Measurements from ENCODE around the gene SIM2. TPM values are rescaled to one million over a fixed set of nuclear protein-coding genes. Genes with fewer than 3 reads are reported as not detected.

The SIM2 gene
- total RNA-seq, 1 experiment from 2014 or later: not detected

GRCh38 chr21:36730291-36731281, 31.7 kb downstream of the SIM2 start:
- no peak for TF ChIP-seq CTCF (conservative IDR thresholded peaks at IDR 0.05)
- no peak overlapping the region for H2AFZ ChIP-seq (ENCODE audit: low read length)
- DNase-seq: no peak
- no peaks in the 10 kb centered on the region for H3K4me1 ChIP-seq (ENCODE audit: insufficient read depth, low read length)
- H3K4me3 Mint-ChIP-seq: no peak overlapping the region
- H4K8ac ChIP-seq (replicated peaks; ENCODE audit: insufficient read length, low read depth, low read length): no peak overlapping the region
- H3K4ac ChIP-seq (ENCODE audit: low read depth, low read length): no peak overlapping the region
- no peaks in the 10 kb centered on the region for H4K20me1 ChIP-seq (ENCODE audit: control insufficient read depth, insufficient read depth, insufficient read length)
- no peak overlapping the region for H2BK12ac ChIP-seq (ENCODE audit: insufficient read length, low read depth, low read length)
- H4K91ac ChIP-seq (ENCODE audit: insufficient read length, low read depth, low read length): no peak overlapping the region
- WGBS (ENCODE audit: extremely low coverage, insufficient read length, low lambda C conversion rate): no CpG with 5 or more reads among the region's 30 CpGs
- H3K4me1 Mint-ChIP-seq: peaks cover 0 to 4% of the 10 kb centered on the region in 2 experiments; a peak in 2 of 4 replicates
- H2AK5ac ChIP-seq (ENCODE audit: insufficient read length, low read length): no peak overlapping the region
- H2BK15ac ChIP-seq (ENCODE audit: low read depth, low read length): no peak overlapping the region
- H3K9me3 Mint-ChIP-seq: peaks cover 0 to 3% of the 10 kb centered on the region in 2 experiments; a peak in 1 of 5 replicates
- H3K27me3 Mint-ChIP-seq (ENCODE audit: low read depth): peaks cover 24% of the 10 kb centered on the region
- H3K9ac ChIP-seq (ENCODE audit: extremely low read depth, insufficient read length, low read length): no peak overlapping the region
- H3K18ac ChIP-seq (ENCODE audit: insufficient read length, low read depth, low read length): no peak overlapping the region
- H4K5ac ChIP-seq (ENCODE audit: insufficient read length, low read depth, low read length): no peak overlapping the region
- no peak overlapping the region for H3K4me2 ChIP-seq (ENCODE audit: insufficient read depth, insufficient read length, low read length)
- H3K79me2 ChIP-seq (ENCODE audit: insufficient read depth, low read length): no peaks in the 10 kb centered on the region
- H3K27ac Mint-ChIP-seq: no peak overlapping the region
- H2BK20ac ChIP-seq (ENCODE audit: low read depth, low read length, poor library complexity, severe bottlenecking): no peak overlapping the region
- H3K14ac ChIP-seq (ENCODE audit: insufficient read depth, low read length): no peak overlapping the region
- H3K36me3 Mint-ChIP-seq (ENCODE audit: insufficient read depth in 1 of 3, low read depth in 3 of 3): no peaks in the 10 kb centered on the region; a peak in 1 of 7 replicates
- H3T11ph ChIP-seq (ENCODE audit: low read length): no peak overlapping the region
- no peak overlapping the region for H3K56ac ChIP-seq (ENCODE audit: insufficient read length, low read depth, low read length)
- no peaks in the 10 kb centered on the region for H3K9me3 ChIP-seq (ENCODE audit: control insufficient read depth, low read depth, low read length)
- no peaks in the 10 kb centered on the region for H3K79me1 ChIP-seq (ENCODE audit: insufficient read depth, low read depth, low read length, poor library complexity, severe bottlenecking)
- no peaks in the 10 kb centered on the region for H3K23me2 ChIP-seq (ENCODE audit: insufficient read length, low read depth, low read length, poor library complexity, severe bottlenecking)
- no peaks in the 10 kb centered on the region for H3K27me3 ChIP-seq (ENCODE audit: insufficient read depth, low read length)
- no peak overlapping the region for H2BK120ac ChIP-seq (ENCODE audit: low read depth, low read length, poor library complexity, severe bottlenecking)
- H3K23ac ChIP-seq (ENCODE audit: insufficient read length, low read depth, low read length): no peak overlapping the region
- H2BK5ac ChIP-seq (ENCODE audit: insufficient read length, low read length): no peak overlapping the region
- no peak overlapping the region for H3K27ac ChIP-seq (ENCODE audit: insufficient read length, low read depth, low read length)

All from H9 (cell line).